SK-N-SH treated with all-trans-retinoic acid at 6 μM for 48 hours (cell line): ENCODE data around the gene FUZ.

Source experiments
- ATAC-seq: fragments of 200-7000 bp; cut with Tn5 transposase; 3 replicates; pipeline ENCODE4 v1.9.1; 2020; ENCODE audit warnings: mild to moderate bottlenecking, moderate library complexity
- ARNTL ChIP-seq: fragments of 450-650 bp; formaldehyde crosslinking; IDR thresholded peaks from 2 replicates; pipeline ENCODE4 v1.5.0; 2020; ENCODE audit warnings: low read depth, mild to moderate bottlenecking, moderate library complexity, borderline replicate concordance
- BACH2 ChIP-seq: fragments of 250-450 bp; sonication (Bioruptor Pico); IDR thresholded peaks from 2 replicates; pipeline ENCODE4 v1.9.0; 2021; ENCODE audit warnings: mild to moderate bottlenecking, borderline replicate concordance
- CREB5 ChIP-seq: fragments of 250-450 bp; sonication (Bioruptor Pico); IDR thresholded peaks from 2 replicates; pipeline ENCODE4 v1.5.1; 2020; ENCODE audit warnings: low read depth, mild to moderate bottlenecking, moderate library complexity
- CSDC2 ChIP-seq: fragments of 250-450 bp; sonication (Bioruptor Pico); IDR thresholded peaks from 2 replicates; pipeline ENCODE4 v1.5.0; 2020; ENCODE audit warnings: mild to moderate bottlenecking, moderate library complexity
- ESRRG ChIP-seq: fragments of 250-450 bp; sonication (Bioruptor Pico); IDR thresholded peaks from 2 replicates; pipeline ENCODE4 v1.6.1; 2021; ENCODE audit warnings: mild to moderate bottlenecking
- ISL1 ChIP-seq: fragments of 250-450 bp; sonication (Bioruptor Pico); IDR thresholded peaks from 2 replicates; pipeline ENCODE4 v2.1.2; 2022; ENCODE audit warnings: mild to moderate bottlenecking, moderate library complexity
- OSR1 ChIP-seq: fragments of 250-450 bp; sonication (Bioruptor Pico); IDR thresholded peaks from 2 replicates; pipeline ENCODE4 v1.8.0; 2022; ENCODE audit warnings: moderate library complexity, mild to moderate bottlenecking, inconsistent platforms
- PATZ1 ChIP-seq: fragments of 250-450 bp; sonication (Bioruptor Pico); IDR thresholded peaks from 2 replicates; pipeline ENCODE4 v1.8.0; 2020; ENCODE audit warnings: mild to moderate bottlenecking, moderate library complexity, borderline replicate concordance
- PPARA ChIP-seq: fragments of 250-450 bp; sonication (Bioruptor Pico); IDR thresholded peaks from 2 replicates; pipeline ENCODE4 v1.5.0; 2020; ENCODE audit warnings: mild to moderate bottlenecking, borderline replicate concordance
- RARB ChIP-seq: fragments of 250-450 bp; sonication (Bioruptor Pico); IDR thresholded peaks from 2 replicates; pipeline ENCODE4 v1.8.0; 2021; ENCODE audit warnings: mild to moderate bottlenecking, moderate library complexity
- SNAI2 ChIP-seq: fragments of 250-450 bp; sonication (Bioruptor Pico); IDR thresholded peaks from 2 replicates; pipeline ENCODE4 v1.5.0; 2020; ENCODE audit warnings: mild to moderate bottlenecking, moderate library complexity
- TCF4 ChIP-seq: fragments of 250-450 bp; sonication (Bioruptor Pico); IDR thresholded peaks from 2 replicates; pipeline ENCODE4 v1.8.0; 2021; ENCODE audit warnings: mild to moderate bottlenecking, moderate library complexity, borderline replicate concordance
- TOX ChIP-seq: fragments of 250-450 bp; sonication (Bioruptor Pico); IDR thresholded peaks from 2 replicates; pipeline ENCODE4 v1.8.0; 2021; ENCODE audit warnings: mild to moderate bottlenecking, moderate library complexity, borderline replicate concordance
- ZC3H10 ChIP-seq: fragments of 250-450 bp; sonication (Bioruptor Pico); IDR thresholded peaks from 2 replicates; pipeline ENCODE4 v1.5.1; 2021; ENCODE audit warnings: mild to moderate bottlenecking, moderate library complexity
- ZFP3 ChIP-seq: fragments of 250-450 bp; sonication (Bioruptor Pico); IDR thresholded peaks from 2 replicates; pipeline ENCODE4 v1.5.0; 2020; ENCODE audit warnings: mild to moderate bottlenecking, moderate library complexity
- ZFP30 ChIP-seq: fragments of 450-650 bp; formaldehyde crosslinking; IDR thresholded peaks from 2 replicates; pipeline ENCODE4 v1.5.0; 2022; ENCODE audit warnings: mild to moderate bottlenecking, moderate library complexity
- ZNF565 ChIP-seq: fragments of 450-650 bp; formaldehyde crosslinking; conservative IDR thresholded peaks from 2 replicates; pipeline ENCODE4 v1.5.0; 2020; ENCODE audit warnings: low read depth, mild to moderate bottlenecking, moderate library complexity
- ZNF70 ChIP-seq: fragments of 450-650 bp; formaldehyde crosslinking; IDR thresholded peaks from 2 replicates; pipeline ENCODE4 v1.5.0; 2020; ENCODE audit warnings: mild to moderate bottlenecking, moderate library complexity
- ZNF8 ChIP-seq: fragments of 450-650 bp; formaldehyde crosslinking; IDR thresholded peaks from 2 replicates; pipeline ENCODE4 v1.5.0; 2020; ENCODE audit warnings: mild to moderate bottlenecking, moderate library complexity
- TF ChIP-seq, protein P1 (sequence below): fragments of 250-450 bp; sonication (Bioruptor Pico); IDR thresholded peaks from 2 replicates; pipeline ENCODE4 v1.5.1; 2021; ENCODE audit warnings: mild to moderate bottlenecking, moderate library complexity
- TF ChIP-seq, protein P2 (sequence below): fragments of 250-450 bp; sonication (Bioruptor Pico); IDR thresholded peaks from 2 replicates; pipeline ENCODE4 v1.5.0; 2020; ENCODE audit warnings: mild to moderate bottlenecking, moderate library complexity
- TF ChIP-seq, protein P3 (sequence below): fragments of 250-450 bp; sonication (Bioruptor Pico); IDR thresholded peaks from 2 replicates; pipeline ENCODE4 v1.8.0; 2021; ENCODE audit warnings: low read depth, mild to moderate bottlenecking, moderate library complexity, borderline replicate concordance

The FUZ gene

GRCh38 chr19:49812997-49813861 is at the start of gene FUZ:
Gene FUZ, minus strand, starts transcription at chr19:49813292. Its CDS starts 186 bp downstream, at chr19:49813106.
- ATAC-seq: peak; percentile 73
- TF ChIP-seq ESRRG (CRISPR knock-in tag) (no peak), ARNTL (CRISPR knock-in tag) (no peak), TOX (CRISPR knock-in tag) (no peak), ZC3H10 (no peak), CSDC2 (CRISPR knock-in tag) (no peak), ISL1 (CRISPR knock-in tag) (no peak), RARB (no peak), TCF4 (CRISPR knock-in tag) (no peak), ZNF8 (CRISPR knock-in tag) (no peak), PATZ1 (CRISPR knock-in tag) (no peak), BACH2 (CRISPR knock-in tag) (no peak), ZNF70 (no peak)

GRCh38 chr19:49862391-49863253 is 49.5 kb upstream of the FUZ start:
- no peak for TF ChIP-seq ZNF70
- TF ChIP-seq ARNTL (CRISPR knock-in tag): no peak
- no peak for TF ChIP-seq RARB
- TF ChIP-seq, protein P1, sequence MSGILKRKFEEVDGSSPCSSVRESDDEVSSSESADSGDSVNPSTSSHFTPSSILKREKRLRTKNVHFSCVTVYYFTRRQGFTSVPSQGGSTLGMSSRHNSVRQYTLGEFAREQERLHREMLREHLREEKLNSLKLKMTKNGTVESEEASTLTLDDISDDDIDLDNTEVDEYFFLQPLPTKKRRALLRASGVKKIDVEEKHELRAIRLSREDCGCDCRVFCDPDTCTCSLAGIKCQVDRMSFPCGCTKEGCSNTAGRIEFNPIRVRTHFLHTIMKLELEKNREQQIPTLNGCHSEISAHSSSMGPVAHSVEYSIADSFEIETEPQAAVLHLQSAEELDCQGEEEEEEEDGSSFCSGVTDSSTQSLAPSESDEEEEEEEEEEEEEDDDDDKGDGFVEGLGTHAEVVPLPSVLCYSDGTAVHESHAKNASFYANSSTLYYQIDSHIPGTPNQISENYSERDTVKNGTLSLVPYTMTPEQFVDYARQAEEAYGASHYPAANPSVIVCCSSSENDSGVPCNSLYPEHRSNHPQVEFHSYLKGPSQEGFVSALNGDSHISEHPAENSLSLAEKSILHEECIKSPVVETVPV (CRISPR knock-in tag): no peak
- no peak for TF ChIP-seq SNAI2 (CRISPR knock-in tag)
- TF ChIP-seq TOX (CRISPR knock-in tag): no peak
- no peak for TF ChIP-seq PPARA
- TF ChIP-seq, protein P2, sequence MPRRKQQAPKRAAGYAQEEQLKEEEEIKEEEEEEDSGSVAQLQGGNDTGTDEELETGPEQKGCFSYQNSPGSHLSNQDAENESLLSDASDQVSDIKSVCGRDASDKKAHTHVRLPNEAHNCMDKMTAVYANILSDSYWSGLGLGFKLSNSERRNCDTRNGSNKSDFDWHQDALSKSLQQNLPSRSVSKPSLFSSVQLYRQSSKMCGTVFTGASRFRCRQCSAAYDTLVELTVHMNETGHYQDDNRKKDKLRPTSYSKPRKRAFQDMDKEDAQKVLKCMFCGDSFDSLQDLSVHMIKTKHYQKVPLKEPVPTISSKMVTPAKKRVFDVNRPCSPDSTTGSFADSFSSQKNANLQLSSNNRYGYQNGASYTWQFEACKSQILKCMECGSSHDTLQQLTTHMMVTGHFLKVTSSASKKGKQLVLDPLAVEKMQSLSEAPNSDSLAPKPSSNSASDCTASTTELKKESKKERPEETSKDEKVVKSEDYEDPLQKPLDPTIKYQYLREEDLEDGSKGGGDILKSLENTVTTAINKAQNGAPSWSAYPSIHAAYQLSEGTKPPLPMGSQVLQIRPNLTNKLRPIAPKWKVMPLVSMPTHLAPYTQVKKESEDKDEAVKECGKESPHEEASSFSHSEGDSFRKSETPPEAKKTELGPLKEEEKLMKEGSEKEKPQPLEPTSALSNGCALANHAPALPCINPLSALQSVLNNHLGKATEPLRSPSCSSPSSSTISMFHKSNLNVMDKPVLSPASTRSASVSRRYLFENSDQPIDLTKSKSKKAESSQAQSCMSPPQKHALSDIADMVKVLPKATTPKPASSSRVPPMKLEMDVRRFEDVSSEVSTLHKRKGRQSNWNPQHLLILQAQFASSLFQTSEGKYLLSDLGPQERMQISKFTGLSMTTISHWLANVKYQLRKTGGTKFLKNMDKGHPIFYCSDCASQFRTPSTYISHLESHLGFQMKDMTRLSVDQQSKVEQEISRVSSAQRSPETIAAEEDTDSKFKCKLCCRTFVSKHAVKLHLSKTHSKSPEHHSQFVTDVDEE (CRISPR knock-in tag): no peak
- no peak for TF ChIP-seq ISL1 (CRISPR knock-in tag)
- TF ChIP-seq ZNF565 (CRISPR knock-in tag): no peak
- TF ChIP-seq ZC3H10: no peak
- TF ChIP-seq, protein P3, sequence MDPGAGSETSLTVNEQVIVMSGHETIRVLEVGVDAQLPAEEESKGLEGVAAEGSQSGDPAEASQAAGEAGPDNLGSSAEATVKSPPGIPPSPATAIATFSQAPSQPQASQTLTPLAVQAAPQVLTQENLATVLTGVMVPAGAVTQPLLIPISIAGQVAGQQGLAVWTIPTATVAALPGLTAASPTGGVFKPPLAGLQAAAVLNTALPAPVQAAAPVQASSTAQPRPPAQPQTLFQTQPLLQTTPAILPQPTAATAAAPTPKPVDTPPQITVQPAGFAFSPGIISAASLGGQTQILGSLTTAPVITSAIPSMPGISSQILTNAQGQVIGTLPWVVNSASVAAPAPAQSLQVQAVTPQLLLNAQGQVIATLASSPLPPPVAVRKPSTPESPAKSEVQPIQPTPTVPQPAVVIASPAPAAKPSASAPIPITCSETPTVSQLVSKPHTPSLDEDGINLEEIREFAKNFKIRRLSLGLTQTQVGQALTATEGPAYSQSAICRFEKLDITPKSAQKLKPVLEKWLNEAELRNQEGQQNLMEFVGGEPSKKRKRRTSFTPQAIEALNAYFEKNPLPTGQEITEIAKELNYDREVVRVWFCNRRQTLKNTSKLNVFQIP: no peak
- TF ChIP-seq CREB5 (CRISPR knock-in tag): no peak
- TF ChIP-seq ZFP3 (CRISPR knock-in tag): no peak
- TF ChIP-seq ZFP30: no peak
- no peak for TF ChIP-seq OSR1 (CRISPR knock-in tag)
- no peak for TF ChIP-seq TCF4 (CRISPR knock-in tag)
- TF ChIP-seq PATZ1 (CRISPR knock-in tag): no peak
- no peak for TF ChIP-seq CSDC2 (CRISPR knock-in tag)
- no peak for ATAC-seq
